Measurements from ENCODE around the gene CD22.

Gene CD22

GRCh38 chr19:35392742-35393715, 64.0 kb downstream of the CD22 start:
- no peak for DNase-seq

GRCh38 chr19:35395382-35396199, 66.6 kb downstream of the CD22 start:
- DNase-seq: no peak

DNA sequence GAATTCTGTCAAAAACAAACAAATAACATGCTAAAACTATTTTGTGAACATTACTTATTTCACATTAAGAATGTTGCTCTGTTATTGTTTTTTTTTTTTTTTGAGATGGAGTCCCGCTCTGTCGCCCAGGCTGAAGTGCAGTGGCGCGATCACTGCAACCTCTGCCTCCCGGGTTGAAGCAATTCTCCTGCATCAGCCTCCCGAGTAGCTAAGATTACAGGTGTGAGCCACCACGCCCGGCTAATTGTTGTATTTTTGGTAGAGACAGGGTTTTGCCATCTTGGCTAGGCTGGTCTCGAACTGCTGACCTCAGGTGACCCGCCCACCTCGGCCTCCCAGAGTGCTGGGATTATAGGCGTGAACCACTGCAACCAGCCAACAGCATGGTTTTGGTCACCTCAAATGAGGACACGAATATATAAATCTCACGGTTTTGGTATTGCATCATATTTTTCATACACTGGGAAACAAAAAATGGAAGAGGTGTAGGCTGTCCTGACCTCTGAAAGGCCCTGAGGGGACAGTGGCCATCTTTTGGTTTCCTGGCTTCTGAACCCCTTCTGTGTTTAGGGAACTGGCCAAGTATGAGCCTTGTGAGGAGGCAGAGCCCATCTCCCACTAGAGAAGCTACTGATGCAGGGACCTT, 67.4 kb downstream of the CD22 start:
- no peak for DNase-seq
